ENCODE measurements around the gene IL3RA.

IL3RA gene

DNA sequence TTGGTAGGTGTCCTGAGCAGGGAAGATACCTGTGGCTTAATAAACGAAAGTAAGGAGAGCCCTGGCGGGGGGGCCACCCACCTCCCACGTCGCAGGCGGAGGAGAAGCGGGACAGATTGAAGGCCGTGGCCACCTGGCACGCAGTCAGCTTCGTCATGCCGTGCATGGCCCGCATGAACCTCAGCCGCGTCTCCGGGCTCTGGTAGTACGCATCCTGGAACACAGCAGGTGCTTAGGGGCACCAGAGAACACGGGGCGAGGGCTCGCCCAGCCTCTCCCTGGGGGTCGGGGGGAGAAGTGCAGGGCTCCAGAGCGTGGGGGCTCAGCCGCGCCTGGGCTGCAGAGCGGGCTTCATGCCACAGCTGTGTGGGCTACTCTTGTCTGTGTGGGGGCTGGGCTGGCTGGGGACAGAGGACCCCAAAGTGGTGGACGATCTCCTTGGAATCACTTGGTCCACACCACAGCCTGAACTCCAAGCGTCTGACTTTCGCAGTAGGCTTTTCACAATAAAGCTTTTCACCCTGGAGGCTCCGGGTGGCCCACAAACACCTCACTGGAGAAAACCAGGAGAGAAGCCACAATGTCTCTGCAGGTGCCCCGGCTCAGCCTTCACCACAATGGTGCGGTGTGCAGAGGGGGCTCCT is 82.4 kb downstream of the IL3RA start:
- TF ChIP-seq, protein P1, sequence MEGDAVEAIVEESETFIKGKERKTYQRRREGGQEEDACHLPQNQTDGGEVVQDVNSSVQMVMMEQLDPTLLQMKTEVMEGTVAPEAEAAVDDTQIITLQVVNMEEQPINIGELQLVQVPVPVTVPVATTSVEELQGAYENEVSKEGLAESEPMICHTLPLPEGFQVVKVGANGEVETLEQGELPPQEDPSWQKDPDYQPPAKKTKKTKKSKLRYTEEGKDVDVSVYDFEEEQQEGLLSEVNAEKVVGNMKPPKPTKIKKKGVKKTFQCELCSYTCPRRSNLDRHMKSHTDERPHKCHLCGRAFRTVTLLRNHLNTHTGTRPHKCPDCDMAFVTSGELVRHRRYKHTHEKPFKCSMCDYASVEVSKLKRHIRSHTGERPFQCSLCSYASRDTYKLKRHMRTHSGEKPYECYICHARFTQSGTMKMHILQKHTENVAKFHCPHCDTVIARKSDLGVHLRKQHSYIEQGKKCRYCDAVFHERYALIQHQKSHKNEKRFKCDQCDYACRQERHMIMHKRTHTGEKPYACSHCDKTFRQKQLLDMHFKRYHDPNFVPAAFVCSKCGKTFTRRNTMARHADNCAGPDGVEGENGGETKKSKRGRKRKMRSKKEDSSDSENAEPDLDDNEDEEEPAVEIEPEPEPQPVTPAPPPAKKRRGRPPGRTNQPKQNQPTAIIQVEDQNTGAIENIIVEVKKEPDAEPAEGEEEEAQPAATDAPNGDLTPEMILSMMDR (IDR thresholded peaks at IDR 0.05; ENCODE audit: low read depth, low read length): no peak
- DNase-seq (ENCODE audit: extremely low read depth, low read depth): no peak

DNA sequence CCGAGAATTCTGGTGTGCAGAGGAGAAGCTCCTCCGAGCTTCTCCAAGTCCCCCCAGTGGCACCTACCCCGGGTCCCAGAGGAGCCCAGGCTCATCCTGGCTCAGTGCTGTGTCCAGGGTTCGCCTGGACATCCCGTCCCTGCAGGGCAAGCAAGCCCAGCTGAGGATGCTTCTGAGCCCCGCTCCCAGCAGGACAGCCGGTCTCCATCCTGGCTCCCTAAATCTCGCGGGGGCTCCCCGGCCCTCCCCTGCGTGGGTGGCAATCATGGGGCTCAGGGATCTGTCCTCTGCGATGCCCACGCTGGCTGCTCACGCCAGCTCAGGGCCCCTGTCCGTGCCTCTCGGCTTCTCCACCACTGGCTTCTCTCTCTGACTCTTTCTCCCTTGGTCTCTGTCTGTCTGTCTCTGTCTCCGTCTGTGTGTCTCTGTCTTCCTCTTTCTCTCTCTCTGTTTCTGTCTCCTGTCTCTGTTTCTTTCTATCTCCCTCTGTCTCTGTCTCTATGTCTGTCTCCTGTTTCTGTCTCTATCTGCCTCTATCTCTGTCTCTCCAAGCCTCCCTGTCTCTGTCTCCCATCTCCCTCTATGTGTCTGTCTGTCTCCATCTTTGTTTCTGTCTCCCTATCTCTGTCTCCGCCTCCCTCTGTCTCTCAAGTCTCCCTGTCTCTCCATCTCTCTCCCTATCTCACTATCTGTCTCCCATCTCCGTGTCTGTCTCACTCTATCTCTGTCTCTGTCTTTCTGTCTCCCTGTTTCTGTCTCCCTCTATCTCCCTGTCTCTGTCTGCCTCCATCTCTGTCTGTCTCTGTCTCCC is 83.2 kb downstream of the IL3RA start:
- no peak for DNase-seq (ENCODE audit: extremely low read depth, low read depth)
- TF ChIP-seq, protein P1 (IDR thresholded peaks at IDR 0.05; ENCODE audit: low read depth, low read length): no peak

DNA sequence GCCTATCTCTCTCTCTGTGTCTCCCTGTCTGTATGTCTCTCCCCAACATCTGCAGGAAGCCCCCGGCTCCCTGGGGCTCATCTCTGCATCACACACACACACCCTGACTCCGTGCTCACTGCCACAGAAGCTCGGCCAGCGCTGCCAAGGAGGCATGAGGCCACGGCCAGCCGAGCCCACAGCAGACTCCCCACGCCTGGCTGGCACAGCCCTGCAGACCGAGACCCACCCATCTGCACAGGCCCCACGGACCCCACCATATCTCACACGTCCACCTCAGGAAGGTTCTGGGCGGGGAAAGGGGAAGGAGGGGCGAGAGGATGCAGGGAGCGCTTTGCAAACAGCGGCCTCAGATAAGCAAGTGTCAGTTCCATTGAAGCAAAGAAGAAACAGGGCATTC is 83.8 kb downstream of the IL3RA start:
- TF ChIP-seq, protein P1 (IDR thresholded peaks at IDR 0.05; ENCODE audit: low read depth, low read length): no peak
- no peak for DNase-seq (ENCODE audit: extremely low read depth, low read depth)

DNA sequence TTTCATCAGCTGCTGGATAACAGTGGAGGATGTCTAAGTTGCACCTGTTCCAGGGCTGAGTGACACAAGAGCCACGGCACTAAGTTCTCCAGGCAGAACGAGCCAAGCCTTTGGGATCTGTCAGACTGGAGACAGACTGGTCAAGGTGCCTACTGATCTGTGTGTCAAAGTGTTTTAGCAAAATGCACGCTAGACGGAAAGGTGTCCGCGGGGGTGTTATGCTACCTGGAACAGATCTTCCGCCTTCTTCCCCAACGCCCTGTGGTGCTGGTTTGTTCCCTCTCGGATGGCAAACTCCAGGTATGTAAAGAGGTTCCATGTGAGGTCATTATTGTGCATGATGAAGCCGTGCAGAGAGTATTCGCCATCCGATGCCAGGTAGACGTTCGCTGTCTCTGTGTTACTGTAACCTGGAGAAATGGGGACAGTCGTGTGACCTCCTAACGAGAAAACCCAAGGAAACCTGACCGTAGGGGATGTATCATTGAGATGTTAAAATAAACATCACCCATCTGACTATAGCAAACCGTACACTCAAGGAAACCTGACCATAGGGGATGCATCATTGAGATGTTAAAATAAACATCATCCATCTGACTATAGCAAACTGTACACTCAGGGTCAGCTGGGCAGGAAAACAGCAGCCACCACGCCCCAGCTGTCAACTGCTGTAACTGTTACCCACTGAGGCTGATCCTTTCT is 85.0 kb downstream of the IL3RA start:
- DNase-seq (ENCODE audit: extremely low read depth, low read depth): no peak
- TF ChIP-seq, protein P1 (IDR thresholded peaks at IDR 0.05; ENCODE audit: low read depth, low read length): no peak

DNA sequence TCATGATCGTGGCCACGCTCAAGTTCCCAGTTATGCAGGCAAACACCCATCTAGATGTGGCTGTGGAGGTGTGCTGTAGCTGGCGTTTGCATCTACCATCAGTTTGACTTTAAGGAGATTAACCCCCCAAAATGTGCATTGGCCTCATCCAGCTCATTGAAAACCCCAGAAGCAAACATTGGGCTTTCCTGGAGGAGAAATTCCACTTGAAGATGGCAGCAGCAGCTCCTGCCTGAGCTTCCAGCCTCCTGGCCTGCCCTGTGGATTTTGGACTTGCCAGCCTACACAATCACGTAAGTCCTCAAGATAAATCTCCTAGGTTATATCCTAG is 85.5 kb downstream of the IL3RA start:
- TF ChIP-seq, protein P1 (IDR thresholded peaks at IDR 0.05; ENCODE audit: low read depth, low read length): no peak
- no peak for DNase-seq (ENCODE audit: extremely low read depth, low read depth)

DNA sequence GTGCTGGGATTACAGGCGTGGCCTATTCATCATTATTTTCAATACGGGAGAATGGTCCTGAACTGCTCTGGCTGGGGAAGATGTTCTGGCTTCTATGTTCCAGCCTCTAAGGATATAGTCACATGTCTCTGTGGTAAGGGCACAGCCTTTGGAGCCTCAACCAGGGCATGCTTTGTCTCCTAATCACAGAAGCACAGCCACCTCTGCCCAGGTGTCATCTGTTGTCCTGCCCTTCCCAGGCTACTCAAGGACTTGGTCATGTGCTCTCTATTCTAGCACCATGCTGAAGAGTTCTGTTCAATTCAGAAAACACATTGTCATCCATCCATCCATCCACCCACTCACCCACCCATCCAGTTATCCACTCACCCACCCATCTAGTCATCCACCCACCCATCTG is 86.6 kb downstream of the IL3RA start:
- no peak for DNase-seq (ENCODE audit: extremely low read depth, low read depth)

More for the DNA sequence above, 86.6 kb downstream of the IL3RA start:
- TF ChIP-seq, protein P1 (IDR thresholded peaks at IDR 0.05; ENCODE audit: low read depth, low read length): no peak
